ENCODE results near the gene WWC2.

DNA sequence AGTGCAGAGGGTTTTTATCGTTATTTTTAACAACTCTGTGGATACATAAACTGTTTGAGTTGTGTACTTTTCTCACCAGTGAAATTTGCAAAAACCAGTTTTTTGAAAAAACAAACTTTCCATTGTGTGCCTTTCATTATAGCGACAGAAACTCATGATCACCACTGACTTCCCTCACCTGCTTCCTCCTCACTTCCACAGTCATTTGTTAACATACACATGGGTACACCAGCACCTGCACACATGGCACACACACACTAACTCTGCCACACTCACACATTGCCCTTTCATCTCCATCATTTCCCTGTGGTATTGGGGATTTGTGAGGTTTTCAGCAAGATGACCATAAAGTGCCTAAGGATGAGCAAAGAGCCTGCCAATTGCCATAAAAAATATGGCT lies 200.4 kb downstream of the WWC2 start:
- TF ChIP-seq, protein P1, sequence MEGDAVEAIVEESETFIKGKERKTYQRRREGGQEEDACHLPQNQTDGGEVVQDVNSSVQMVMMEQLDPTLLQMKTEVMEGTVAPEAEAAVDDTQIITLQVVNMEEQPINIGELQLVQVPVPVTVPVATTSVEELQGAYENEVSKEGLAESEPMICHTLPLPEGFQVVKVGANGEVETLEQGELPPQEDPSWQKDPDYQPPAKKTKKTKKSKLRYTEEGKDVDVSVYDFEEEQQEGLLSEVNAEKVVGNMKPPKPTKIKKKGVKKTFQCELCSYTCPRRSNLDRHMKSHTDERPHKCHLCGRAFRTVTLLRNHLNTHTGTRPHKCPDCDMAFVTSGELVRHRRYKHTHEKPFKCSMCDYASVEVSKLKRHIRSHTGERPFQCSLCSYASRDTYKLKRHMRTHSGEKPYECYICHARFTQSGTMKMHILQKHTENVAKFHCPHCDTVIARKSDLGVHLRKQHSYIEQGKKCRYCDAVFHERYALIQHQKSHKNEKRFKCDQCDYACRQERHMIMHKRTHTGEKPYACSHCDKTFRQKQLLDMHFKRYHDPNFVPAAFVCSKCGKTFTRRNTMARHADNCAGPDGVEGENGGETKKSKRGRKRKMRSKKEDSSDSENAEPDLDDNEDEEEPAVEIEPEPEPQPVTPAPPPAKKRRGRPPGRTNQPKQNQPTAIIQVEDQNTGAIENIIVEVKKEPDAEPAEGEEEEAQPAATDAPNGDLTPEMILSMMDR (conservative IDR thresholded peaks at IDR 0.05 in 1 of 2, IDR thresholded peaks at IDR 0.05 in 1 of 2; ENCODE audit: extremely low read depth in 1 of 2, insufficient read depth in 1 of 2, low read depth in 1 of 2, low read length in 2 of 2): no peak
- no peak for TF ChIP-seq EZH2 (IDR thresholded peaks at IDR 0.05; ENCODE audit: borderline replicate concordance, low read length)

All from mammary epithelial cell (primary cell).